COLO668 (cell line): ENCODE measurements around the gene SPARCL1.
"Not testable (repeated sequence)": the region's sequence is repeated elsewhere in the genome, so short reads cannot be mapped to it uniquely, and the experiment has no call there.

Source experiments
- DNase-seq: peaks from one replicate; lab custom pipeline; 2025; ENCODE audit not compliant: unreplicated experiment; lab: John Stamatoyannopoulos, UW

SPARCL1 gene

GRCh38 chr4:87502580-87503238 is 26.5 kb downstream of the SPARCL1 start:
- DNase-seq, result no peak

- DNase-seq, result no peak
Observed at GRCh38 chr4:87500092-87500462, 29.1 kb downstream of the SPARCL1 start.

DNA sequence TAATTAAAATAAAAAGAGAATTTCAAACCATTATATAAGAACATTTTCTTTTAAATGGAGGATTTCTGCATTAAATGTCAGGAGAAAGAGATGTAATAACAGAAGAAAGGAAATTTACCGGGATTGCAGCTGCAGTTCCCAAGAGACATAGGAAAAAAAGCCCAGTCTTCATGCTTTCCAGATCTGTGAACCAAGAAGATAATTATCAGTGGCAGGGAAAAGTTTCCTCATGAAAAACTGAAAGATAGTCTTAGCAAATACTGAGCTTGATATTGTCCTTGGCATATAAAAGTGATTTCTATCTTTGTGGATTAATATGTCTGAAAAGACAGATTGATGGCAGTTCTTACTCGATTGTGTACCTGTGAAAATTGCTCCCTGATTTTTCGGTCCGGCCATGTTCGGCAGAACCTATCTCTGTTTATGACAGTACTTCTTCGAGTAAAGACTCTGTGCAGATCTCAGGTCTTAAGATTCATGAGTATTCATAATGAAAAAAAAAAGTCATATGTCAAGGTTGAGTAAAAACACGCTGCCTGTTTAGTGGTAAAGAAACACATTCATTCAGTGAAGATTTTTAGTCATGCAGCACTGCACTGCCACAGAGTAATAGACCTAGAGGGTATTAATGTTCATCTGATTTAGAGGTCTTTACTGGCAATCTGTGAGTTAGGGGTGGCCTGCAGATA is 29.6 kb downstream of the SPARCL1 start:
- DNase-seq, result no peak

GRCh38 chr4:87498446-87498900 is 30.7 kb downstream of the SPARCL1 start:
- no peak for DNase-seq

- DNase-seq, result no peak
Observed at GRCh38 chr4:87497578-87497977, 31.6 kb downstream of the SPARCL1 start.

DNA sequence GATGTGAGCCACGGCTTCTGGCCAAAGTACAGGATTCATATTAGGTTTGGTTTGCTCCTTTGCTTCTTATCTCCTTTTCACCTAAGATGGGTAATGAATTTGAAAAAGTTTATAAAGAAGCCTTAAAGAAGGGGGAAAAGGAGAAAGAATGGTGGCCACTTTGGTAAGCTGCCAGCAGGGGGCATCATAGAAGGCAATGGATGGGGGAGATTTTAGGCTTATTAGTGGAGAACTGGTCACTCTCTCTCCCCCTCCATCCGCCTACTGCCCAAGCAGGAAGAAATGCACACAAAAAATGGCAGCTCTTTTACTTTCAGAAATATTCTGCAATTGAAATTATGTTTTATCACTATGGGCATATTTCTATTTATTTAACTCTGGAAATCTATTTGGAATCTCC is 32.0 kb downstream of the SPARCL1 start:
- no peak for DNase-seq

GRCh38 chr4:87493115-87493514 is 36.1 kb downstream of the SPARCL1 start:
- DNase-seq, result no peak

DNA sequence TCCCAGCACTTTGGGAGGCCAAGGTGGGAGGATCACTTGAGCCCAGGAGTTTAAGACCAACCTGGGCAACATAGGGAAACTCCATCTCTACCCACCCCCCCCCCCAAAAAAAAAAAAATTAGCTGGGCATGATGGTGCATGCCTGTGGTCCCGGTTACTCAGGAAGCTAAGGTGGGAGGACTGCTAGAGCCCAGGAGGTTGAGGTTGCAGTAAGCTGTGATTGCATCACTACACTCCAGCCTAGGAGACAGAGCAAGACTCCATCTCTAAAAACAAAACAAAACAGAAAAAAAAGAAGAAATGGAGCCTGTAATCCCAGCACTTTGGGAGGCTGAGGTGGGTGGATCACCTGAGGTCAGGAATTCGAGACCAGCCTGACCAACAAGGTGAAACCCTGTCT is 37.3 kb downstream of the SPARCL1 start:
- DNase-seq, result not testable (repeated sequence)

- no peak for DNase-seq
Observed at GRCh38 chr4:87491436-87491835, 37.7 kb downstream of the SPARCL1 start.

GRCh38 chr4:87490664-87491369 is 38.4 kb downstream of the SPARCL1 start:
- DNase-seq, result no peak

DNA sequence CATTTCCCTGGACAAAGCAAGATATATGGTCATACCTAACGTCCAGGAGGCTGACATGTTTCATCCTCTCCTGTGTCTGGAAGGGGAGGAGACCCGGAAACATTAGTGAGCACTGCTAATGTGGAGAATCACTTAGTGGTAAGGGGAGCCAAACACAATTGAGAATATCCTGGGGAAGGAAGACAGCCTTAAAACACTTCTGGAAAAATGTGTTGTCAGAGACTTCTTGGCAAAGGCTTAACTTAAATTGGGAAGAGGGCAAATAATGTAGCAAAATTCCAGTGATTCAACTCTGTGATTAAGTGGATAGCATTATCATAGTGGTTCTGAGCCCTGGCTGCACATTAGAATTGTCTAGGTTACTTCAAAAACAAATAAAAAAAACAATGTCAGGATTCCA is 39.5 kb downstream of the SPARCL1 start:
- DNase-seq, result no peak

DNA sequence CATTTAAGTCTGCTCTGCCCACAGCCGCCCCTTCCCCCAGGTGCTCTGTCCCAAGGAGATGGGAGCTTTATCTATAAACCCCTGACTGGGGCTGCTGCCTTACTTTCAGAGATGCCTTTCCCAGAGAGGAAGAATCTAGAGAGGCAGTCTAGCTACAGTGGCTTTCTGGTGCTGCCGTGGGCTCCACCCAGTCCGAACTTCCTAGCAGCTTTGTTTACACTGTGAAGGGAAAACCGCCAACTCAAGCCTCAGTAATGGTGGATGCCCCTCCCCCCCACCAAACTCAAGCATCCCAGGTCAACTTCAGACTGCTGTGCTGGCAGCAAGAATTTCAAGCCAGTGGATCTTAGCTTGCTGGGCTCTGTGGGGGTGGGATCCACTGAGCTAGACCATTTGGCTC is 40.5 kb downstream of the SPARCL1 start:
- DNase-seq, result not testable (repeated sequence)

GRCh38 chr4:87483247-87483646 is 45.9 kb downstream of the SPARCL1 start:
- DNase-seq, result not testable (repeated sequence)

DNA sequence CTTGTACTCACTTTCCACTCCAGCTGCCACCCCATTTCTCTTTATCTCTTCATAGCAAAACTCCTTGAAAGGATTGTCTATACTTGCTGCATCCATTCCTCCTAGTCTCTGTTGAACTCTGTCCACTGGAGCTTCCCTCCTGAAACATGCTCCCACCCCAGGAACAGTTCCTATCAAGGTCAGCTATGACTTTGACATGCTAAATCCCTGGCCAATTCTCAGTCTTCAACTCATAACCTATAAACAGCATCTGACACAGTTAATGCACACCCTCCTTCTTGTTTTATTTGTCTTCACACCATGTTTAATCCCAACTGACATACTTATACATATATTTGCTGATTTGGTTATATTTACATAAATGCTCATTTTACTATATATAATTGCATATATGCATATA is 47.8 kb downstream of the SPARCL1 start:
- DNase-seq, result no peak

DNA sequence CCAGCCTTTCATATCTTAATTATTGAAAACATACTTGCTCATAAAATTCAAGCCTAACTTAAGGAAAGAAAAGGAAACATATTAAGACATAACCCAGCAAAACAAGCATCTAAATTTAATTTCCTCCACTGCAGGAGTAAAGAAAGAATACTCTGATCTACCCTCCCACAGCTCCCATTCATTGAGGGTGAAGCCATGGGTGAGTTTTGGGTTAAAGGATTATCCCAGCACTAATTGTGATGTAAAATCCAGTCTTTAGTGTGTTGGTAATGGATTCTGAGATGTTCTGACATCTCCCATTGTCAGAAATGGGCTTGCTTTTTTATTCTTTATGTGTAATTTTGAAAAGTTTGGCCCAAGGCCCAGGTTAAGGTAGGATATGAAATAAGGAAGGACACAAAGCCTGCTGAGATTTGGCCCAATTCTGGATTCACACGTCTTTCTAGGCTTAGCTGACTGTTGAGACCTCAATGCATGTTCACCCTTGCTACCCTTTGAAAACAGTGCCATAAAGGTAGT is 50.4 kb downstream of the SPARCL1 start:
- no peak for DNase-seq

DNA sequence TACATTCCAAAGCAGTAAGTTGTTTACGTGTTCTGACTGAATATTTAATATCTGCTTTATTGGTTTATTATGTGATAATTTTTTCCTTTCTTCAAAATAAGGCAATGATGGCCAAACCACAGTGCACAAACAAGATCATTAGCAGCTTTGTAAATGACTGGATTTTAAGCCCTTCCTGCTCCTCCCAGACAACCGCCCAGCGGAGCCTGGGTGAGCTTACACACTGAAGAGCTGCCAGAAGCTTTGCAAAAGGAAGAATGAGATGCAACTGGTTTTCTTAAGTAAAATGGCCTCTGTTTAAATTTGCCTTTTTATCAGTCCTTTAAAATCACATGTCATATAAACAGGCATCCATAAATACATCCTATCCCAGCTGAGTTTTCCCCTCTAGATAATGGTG is 52.2 kb downstream of the SPARCL1 start:
- DNase-seq, result no peak

DNA sequence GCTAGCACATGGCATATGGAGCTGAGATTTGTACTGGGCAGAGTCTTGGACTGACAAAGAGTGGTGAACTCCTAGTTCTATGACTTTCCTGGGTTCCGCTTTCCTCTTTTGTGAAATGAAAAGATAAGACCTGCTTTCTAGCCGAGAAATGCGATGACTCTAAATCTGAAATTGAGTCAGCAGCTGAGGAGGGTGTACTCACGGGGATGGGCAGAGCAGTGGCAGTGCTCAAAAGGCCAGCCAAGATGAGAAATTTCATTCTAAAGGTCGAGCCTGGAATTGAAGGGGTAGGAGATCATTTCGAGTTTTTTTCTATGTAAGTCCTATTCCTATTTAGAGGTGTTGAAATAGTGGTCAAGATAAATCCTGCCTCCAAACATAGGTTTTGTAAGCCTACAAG is 59.8 kb downstream of the SPARCL1 start:
- no peak for DNase-seq

- no peak for DNase-seq
Observed at GRCh38 chr4:87465739-87466366, 63.3 kb downstream of the SPARCL1 start.

GRCh38 chr4:87462102-87462501 is 67.1 kb downstream of the SPARCL1 start:
- DNase-seq, result no peak

DNA sequence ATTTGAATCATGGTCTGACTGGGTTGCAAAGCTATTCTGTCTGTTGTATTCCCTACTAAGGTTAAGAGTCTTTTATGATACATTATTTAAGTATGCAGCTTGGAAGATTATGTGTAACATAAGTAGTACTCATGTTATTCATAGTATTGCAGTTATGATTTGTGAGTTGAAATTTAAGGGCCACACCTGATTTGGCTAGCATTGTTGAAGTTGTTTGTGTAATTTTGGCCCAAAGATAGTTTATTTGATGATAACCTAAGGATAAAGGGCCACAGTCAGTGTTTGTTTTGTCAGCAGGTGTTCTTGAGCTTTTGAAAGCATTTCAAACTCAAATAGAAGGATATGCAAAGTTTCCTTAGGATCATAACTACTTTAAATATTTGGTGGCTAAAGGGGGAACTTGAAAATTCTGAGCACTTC is 67.9 kb downstream of the SPARCL1 start:
- no peak for DNase-seq

GRCh38 chr4:87458913-87459312 is 70.3 kb downstream of the SPARCL1 start:
- no peak for DNase-seq
